ENCODE results near the gene RCVRN.

- no peak for TF ChIP-seq CTCF (conservative IDR thresholded peaks at IDR 0.05; ENCODE audit: low read length)
- no peak for TF ChIP-seq EZH2phosphoT487 (IDR thresholded peaks at IDR 0.05; ENCODE audit: borderline replicate concordance)
Observed at GRCh38 chr17:9937901-9938300, 32.8 kb upstream of the RCVRN start.

Measured in Loucy (cell line).